Stimulated activated naive B cell treated with anti-CD40 and anti-IgM and Interleukin-4, amounts not matched to agents 10 μg/mL and 1 μg/mL and 100 μg/mL, for 72 hours (primary cell): Measurements from ENCODE around the gene KRTAP12-3.
"Not testable (repeated sequence)": the region's sequence is repeated elsewhere in the genome, so short reads cannot be mapped to it uniquely, and the experiment has no call there.

Experiments
- ATAC-seq, 2 donors: fragments of 150-1000 bp; cut with Tn5 transposase; replicated peaks; 2 replicates each; pipeline ENCODE4 v1.10.0; 2021; ENCODE audit warnings: moderate library complexity in 1 of 2
- DNase-seq: peaks from one replicate; pipeline ENCODE4 v3.0.0; 2021
- H3K27ac Mint-ChIP-seq: one replicate; pipeline ENCODE4 v1.8.0; 2022; ENCODE audit warnings: mild to moderate bottlenecking, mixed read lengths
- H3K27me3 Mint-ChIP-seq, 2 donors: one replicate each; pipeline ENCODE4 v1.8.0; 2022; ENCODE audit warnings: mixed read lengths in 2 of 2
- H3K36me3 Mint-ChIP-seq, 2 donors: one replicate each; pipeline ENCODE4 v1.8.0; 2022; ENCODE audit warnings: mixed read lengths in 2 of 2, mild to moderate bottlenecking in 1 of 2
- H3K4me1 Mint-ChIP-seq, 2 donors: one replicate each; pipeline ENCODE4 v1.8.0; 2022; ENCODE audit warnings: mixed read lengths in 2 of 2, mild to moderate bottlenecking in 1 of 2
- H3K4me3 Mint-ChIP-seq, 2 donors: one replicate each; pipeline ENCODE4 v1.8.0; 2022; ENCODE audit warnings: mild to moderate bottlenecking in 2 of 2, mixed read lengths in 2 of 2, moderate library complexity in 1 of 2
- H3K9me3 Mint-ChIP-seq, 2 donors: one replicate each; pipeline ENCODE4 v1.8.0; 2022; ENCODE audit warnings: mixed read lengths in 2 of 2, mild to moderate bottlenecking in 1 of 2

KRTAP12-3 gene

DNA sequence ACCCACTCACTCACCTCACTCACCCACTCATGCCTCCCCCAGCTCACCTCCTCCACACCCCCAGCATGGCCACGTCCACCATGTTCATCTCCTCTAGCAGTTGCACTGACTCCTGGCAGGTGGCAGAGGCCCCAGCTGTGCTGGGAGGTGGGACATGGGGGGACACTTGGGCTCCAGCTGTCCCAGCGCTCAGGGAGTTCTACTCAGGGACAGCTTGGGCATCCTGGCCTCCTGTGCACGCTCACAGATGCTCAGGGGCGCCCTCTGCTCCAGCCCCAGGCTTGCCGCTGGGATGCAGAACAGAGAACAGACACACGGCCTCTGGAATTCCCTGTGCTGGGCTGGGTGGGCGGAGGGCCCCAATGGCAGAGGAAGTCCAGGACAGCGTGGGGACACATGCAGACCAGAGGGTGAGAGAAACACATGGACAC, 40.6 kb upstream of the KRTAP12-3 start:
- H3K4me3 Mint-ChIP-seq = no peak overlapping the region
- ATAC-seq = no peak
- peaks cover 12 to 22% of the 10 kb centered on the region in 2 donors for H3K9me3 Mint-ChIP-seq
- DNase-seq = no peak
- peaks cover 10 to 11% of the 10 kb centered on the region in 2 donors for H3K4me1 Mint-ChIP-seq
- no peak overlapping the region for H3K27ac Mint-ChIP-seq
- H3K36me3 Mint-ChIP-seq = peaks cover 1 to 23% of the 10 kb centered on the region in 2 donors
- peaks cover 17 to 24% of the 10 kb centered on the region in 2 donors for H3K27me3 Mint-ChIP-seq

DNA sequence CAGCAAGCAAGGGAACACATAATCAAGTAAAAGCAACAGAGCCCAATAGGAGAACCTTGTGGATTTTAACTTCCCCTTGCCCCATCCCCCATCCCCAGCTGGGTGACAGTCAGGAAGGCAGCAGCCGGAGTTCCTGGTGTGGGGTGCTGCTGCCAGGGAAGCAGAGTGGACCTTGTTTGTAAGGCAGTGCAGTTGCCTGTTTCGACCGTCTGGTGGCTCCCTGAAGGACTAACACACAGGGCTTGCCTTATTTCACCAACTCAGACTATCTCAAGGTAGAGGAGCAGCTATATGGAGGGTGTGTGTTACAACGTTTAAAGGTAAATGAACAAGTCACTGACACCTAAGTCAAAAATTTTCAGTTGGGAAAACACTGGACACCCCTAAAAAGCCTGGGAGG, 39.2 kb upstream of the KRTAP12-3 start:
- Mint-ChIP-seq H3K27ac (peak overlapping the region; percentile 48), H3K4me3 (no peak overlapping the region), H3K9me3 (peaks cover 18 to 35% of the 10 kb centered on the region in 2 donors), H3K36me3 (peaks cover 3 to 21% of the 10 kb centered on the region in 2 donors), H3K4me1 (peaks cover 10 to 11% of the 10 kb centered on the region in 2 donors), H3K27me3 (peaks cover 9 to 16% of the 10 kb centered on the region in 2 donors)
- no peak for DNase-seq
- ATAC-seq = peak; percentile 55 to 66

GRCh38 chr21:44618909-44619308, 38.8 kb upstream of the KRTAP12-3 start:
- peaks cover 4 to 23% of the 10 kb centered on the region in 2 donors for H3K36me3 Mint-ChIP-seq
- H3K27ac Mint-ChIP-seq = peak overlapping the region; percentile 48
- peaks cover 21 to 39% of the 10 kb centered on the region in 2 donors for H3K9me3 Mint-ChIP-seq
- H3K27me3 Mint-ChIP-seq = peaks cover 13 to 18% of the 10 kb centered on the region in 2 donors
- ATAC-seq = peak; percentile 64 to 71
- H3K4me1 Mint-ChIP-seq = peaks cover 10 to 11% of the 10 kb centered on the region in 2 donors
- DNase-seq = no peak
- H3K4me3 Mint-ChIP-seq = no peak overlapping the region

DNA sequence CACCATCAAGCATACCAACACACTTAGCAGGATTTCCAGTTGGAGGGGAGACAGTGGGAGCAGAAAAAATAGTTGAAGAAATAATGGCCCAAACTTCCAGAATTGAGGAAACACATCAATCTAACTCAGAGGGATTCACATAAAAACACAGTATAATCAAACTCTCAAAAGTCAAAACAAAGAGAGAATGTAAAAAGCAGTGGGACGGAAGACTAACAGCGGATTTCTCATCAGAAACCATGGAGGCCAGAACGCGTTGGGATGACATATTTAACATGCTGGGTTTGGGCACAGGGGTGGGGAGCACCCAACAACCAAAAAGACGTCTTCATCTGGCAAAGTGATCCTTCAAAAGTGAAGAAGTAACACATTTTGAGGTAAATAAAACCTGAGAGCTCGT, 37.8 kb upstream of the KRTAP12-3 start:
- Mint-ChIP-seq H3K27me3 (peaks cover 17 to 19% of the 10 kb centered on the region in 2 donors), H3K4me3 (no peak overlapping the region), H3K36me3 (peaks cover 6 to 31% of the 10 kb centered on the region in 2 donors), H3K9me3 (peaks cover 27 to 49% of the 10 kb centered on the region in 2 donors), H3K27ac (no peak overlapping the region), H3K4me1 (peaks cover 10 to 11% of the 10 kb centered on the region in 2 donors)
- no peak for DNase-seq
- no peak for ATAC-seq

DNA sequence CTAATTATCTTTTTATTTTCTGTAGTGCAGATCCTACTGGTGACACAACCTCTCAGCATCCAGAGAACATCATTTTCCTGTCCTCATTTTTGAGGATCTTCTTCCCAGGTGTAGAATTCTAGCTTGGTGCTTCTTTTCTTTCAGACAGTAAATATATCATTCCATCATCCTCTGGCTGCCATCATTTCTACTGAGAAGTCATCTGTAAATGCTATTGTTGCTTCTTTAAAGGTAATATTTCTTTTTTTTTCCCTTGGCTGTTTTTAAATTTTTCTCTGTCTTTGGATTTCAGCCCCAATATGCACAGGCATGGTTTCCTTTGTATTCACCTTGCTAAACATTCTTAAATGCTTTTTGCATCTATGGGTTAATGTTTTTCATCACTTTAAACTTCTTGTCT, 34.2 kb upstream of the KRTAP12-3 start:
- Mint-ChIP-seq H3K4me3 (no peak overlapping the region), H3K27me3 (peaks cover 24 to 28% of the 10 kb centered on the region in 2 donors), H3K4me1 (peaks cover 6 to 7% of the 10 kb centered on the region in 2 donors), H3K36me3 (peaks cover 6 to 33% of the 10 kb centered on the region in 2 donors), H3K27ac (no peak overlapping the region), H3K9me3 (peaks cover 27 to 49% of the 10 kb centered on the region in 2 donors)
- DNase-seq (no peak), ATAC-seq (no peak)

GRCh38 chr21:44625756-44626155, 32.0 kb upstream of the KRTAP12-3 start:
- Mint-ChIP-seq H3K9me3 (peaks cover 27 to 36% of the 10 kb centered on the region in 2 donors), H3K4me1 (peaks cover 6 to 11% of the 10 kb centered on the region in 2 donors)
- no peak for ATAC-seq

DNA sequence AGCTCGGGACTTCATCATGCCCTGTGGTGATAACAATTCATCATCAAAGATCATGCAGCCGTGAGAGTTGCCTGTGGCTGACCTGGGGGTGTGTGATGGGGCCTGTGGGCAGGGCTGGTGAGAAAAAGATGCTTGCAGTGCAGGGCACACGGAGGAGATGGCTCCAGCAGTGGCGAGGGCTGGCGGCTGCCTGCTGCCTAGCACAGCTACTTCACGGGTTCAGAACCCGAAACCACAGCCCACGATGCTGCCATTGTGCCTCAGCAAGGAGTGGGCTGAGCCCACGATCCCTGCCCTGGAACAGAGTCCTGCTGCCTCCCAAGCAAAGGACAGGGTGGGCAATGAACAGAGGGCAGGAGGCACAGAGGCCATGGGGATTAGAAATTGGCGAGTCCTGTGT, 31.5 kb upstream of the KRTAP12-3 start:
- H3K4me1 Mint-ChIP-seq = peaks cover 6 to 11% of the 10 kb centered on the region in 2 donors
- ATAC-seq (no peak), DNase-seq (no peak)
- H3K27ac Mint-ChIP-seq = no peak overlapping the region
- H3K27me3 Mint-ChIP-seq = peaks cover 24 to 28% of the 10 kb centered on the region in 2 donors
- peaks cover 31 to 39% of the 10 kb centered on the region in 2 donors for H3K9me3 Mint-ChIP-seq
- peaks cover 5 to 24% of the 10 kb centered on the region in 2 donors for H3K36me3 Mint-ChIP-seq
- no peak overlapping the region for H3K4me3 Mint-ChIP-seq

More at GRCh38 chr21:44625756-44626155, 32.0 kb upstream of the KRTAP12-3 start:
- Mint-ChIP-seq H3K4me3 (no peak overlapping the region), H3K27me3 (peaks cover 24 to 28% of the 10 kb centered on the region in 2 donors), H3K36me3 (peaks cover 5 to 20% of the 10 kb centered on the region in 2 donors), H3K27ac (no peak overlapping the region)
- no peak for DNase-seq

- peaks cover 7 to 28% of the 10 kb centered on the region in 2 donors for H3K36me3 Mint-ChIP-seq
- peaks cover 6 to 11% of the 10 kb centered on the region in 2 donors for H3K4me1 Mint-ChIP-seq
- ATAC-seq (no peak), DNase-seq (no peak)
- H3K4me3 Mint-ChIP-seq = no peak within 1 kb of the TSS
- H3K27ac Mint-ChIP-seq = no peak within 1 kb of the TSS
- H3K9me3 Mint-ChIP-seq = peaks cover 33 to 43% of the 10 kb centered on the region in 2 donors
- H3K27me3 Mint-ChIP-seq = peaks cover 24 to 30% of the 10 kb centered on the region in 2 donors
Observed at GRCh38 chr21:44626673-44627143, 31.0 kb upstream of the KRTAP12-3 start, which contains the start of gene KRTAP10-9. Gene KRTAP10-9 (plus strand): TSS chr21:44627093. CDS start chr21:44627172, 79 bp downstream.

DNA sequence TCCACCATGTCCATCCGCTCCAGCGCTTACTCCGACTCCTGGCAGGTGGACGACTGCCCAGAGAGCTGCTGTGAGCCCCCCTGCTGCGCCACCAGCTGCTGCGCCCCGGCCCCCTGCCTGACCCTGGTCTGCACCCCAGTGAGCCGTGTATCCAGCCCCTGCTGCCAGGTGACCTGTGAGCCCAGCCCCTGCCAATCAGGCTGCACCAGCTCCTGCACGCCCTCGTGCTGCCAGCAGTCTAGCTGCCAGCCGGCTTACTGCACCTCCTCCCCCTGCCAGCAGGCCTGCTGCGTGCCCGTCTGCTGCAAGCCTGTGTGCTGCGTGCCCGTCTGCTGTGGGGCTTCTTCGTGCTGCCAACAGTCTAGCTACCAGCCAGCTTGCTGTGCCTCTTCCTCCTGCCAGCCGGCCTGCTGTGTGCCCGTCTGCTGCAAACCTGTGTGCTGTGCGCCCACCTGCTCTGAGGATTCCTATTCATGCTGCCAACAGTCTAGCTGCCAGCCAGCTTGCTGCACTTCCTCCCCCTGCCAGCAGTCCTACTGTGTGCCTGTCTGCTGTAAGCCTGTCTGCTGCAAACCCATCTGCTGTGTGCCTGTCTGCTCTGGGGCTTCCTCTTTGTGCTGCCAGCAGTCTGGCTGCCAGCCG, 30.4 kb upstream of the KRTAP12-3 start:
- not testable (repeated sequence) for DNase-seq

GRCh38 chr21:44627831-44628233, 29.9 kb upstream of the KRTAP12-3 start:
- Mint-ChIP-seq H3K9me3 (peaks cover 36 to 44% of the 10 kb centered on the region in 2 donors), H3K27me3 (peaks cover 24 to 31% of the 10 kb centered on the region in 2 donors), H3K4me1 (peaks cover 6 to 11% of the 10 kb centered on the region in 2 donors), H3K36me3 (peaks cover 7 to 29% of the 10 kb centered on the region in 2 donors)
- H3K4me3 Mint-ChIP-seq, H3K27ac Mint-ChIP-seq, ATAC-seq, DNase-seq: not testable (repeated sequence)

More for the DNA sequence above, 30.4 kb upstream of the KRTAP12-3 start:
- ATAC-seq, H3K4me3 Mint-ChIP-seq, H3K27ac Mint-ChIP-seq: not testable (repeated sequence)
- peaks cover 24 to 31% of the 10 kb centered on the region in 2 donors for H3K27me3 Mint-ChIP-seq
- H3K36me3 Mint-ChIP-seq = peaks cover 7 to 29% of the 10 kb centered on the region in 2 donors
- peaks cover 37 to 47% of the 10 kb centered on the region in 2 donors for H3K9me3 Mint-ChIP-seq
- H3K4me1 Mint-ChIP-seq = peaks cover 6 to 11% of the 10 kb centered on the region in 2 donors

DNA sequence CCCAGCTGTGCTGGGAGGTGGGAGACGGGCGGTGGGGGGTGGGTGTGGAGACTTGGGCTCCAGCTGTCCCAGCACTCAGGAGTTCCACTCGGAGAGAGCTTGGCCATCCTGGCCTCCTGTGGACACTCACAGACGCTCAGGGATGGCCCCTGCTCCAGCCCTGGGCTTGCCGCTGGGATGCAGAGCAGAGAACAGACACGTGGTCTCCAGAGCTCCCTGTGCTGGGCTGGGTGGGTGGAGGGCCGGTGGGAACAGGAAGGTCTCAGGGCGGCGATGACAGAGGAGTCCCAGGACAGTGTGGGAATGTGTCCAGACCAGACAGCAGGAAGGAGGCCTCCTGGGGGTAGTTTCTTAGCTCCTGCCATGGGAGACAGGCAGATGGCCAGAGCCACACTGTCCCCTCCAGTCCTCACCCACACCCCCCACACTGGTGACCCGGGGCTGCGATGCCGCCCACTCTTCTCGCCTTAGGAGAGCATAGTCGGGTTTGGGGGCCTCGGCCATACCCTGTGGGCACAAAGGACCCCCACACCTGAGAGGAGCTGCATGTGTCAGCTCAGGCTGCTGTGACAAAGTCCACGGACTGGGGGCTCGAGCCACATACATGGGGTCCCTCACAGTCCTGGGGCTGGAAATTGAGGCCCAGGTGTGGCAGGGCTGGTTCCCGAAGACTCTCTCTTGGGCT, 28.9 kb upstream of the KRTAP12-3 start:
- Mint-ChIP-seq H3K27me3 (peaks cover 17 to 26% of the 10 kb centered on the region in 2 donors), H3K4me3 (no peak overlapping the region), H3K4me1 (peaks cover 6 to 11% of the 10 kb centered on the region in 2 donors), H3K9me3 (peaks cover 32 to 35% of the 10 kb centered on the region in 2 donors), H3K27ac (no peak overlapping the region), H3K36me3 (peaks cover 5 to 25% of the 10 kb centered on the region in 2 donors)
- ATAC-seq = no peak
- no peak for DNase-seq

- H3K9me3 Mint-ChIP-seq = peaks cover 24 to 25% of the 10 kb centered on the region in 2 donors
- H3K4me1 Mint-ChIP-seq = peaks cover 6 to 11% of the 10 kb centered on the region in 2 donors
- peaks cover 2 to 15% of the 10 kb centered on the region in 2 donors for H3K36me3 Mint-ChIP-seq
- peaks cover 13 to 19% of the 10 kb centered on the region in 2 donors for H3K27me3 Mint-ChIP-seq
- DNase-seq (no peak), ATAC-seq (no peak)
- H3K4me3 Mint-ChIP-seq = no peak overlapping the region
- H3K27ac Mint-ChIP-seq = no peak overlapping the region
Observed at GRCh38 chr21:44630440-44630839, 27.3 kb upstream of the KRTAP12-3 start.

GRCh38 chr21:44632067-44632466, 25.7 kb upstream of the KRTAP12-3 start:
- ATAC-seq (no peak), DNase-seq (no peak)
- H3K9me3 Mint-ChIP-seq = peaks cover 24 to 25% of the 10 kb centered on the region in 2 donors
- peaks cover 6 to 11% of the 10 kb centered on the region in 2 donors for H3K4me1 Mint-ChIP-seq
- H3K36me3 Mint-ChIP-seq = peaks cover 2 to 15% of the 10 kb centered on the region in 2 donors
- H3K27ac Mint-ChIP-seq = no peak overlapping the region
- H3K4me3 Mint-ChIP-seq = no peak overlapping the region
- H3K27me3 Mint-ChIP-seq = peaks cover 22 to 28% of the 10 kb centered on the region in 2 donors
